ENCODE measurements around the gene RNASE12.

DNA sequence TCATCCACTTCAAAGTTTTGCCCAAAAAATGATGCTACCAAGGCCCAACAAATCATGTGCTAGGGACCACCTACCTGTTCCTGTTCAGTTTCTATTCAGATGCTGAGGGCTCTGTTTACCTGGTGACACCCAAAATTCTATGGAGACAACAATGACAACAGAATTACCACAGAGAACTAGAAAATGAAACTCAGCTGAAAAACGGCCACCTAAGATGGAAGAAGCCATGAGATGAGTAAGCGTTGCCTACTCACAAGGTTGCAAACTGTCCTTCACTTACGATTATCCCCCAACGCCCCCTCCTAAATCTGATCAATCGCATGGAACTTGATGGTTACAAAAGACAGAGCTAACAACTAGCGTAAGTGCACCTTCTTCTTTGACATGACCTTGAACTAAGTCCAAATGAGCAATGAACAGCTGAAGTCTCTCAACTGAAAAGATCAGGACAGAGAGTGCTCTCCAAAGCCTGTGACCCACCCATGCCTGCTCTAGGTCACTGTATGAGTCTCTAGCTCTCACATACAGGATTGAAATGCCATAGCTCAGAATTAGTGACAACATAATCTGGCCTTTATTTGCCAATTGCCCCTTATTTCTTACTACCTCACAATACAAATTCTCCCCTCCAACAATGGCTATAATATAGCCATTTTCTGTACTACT lies 3.6 kb downstream of the RNASE12 start, which contains the start of gene RNASE11:
- TF ChIP-seq EZH2 (optimal IDR thresholded peaks at IDR 0.05; ENCODE audit: low read depth, low read length) (no peak), EZH2phosphoT487 (IDR thresholded peaks at IDR 0.05; ENCODE audit: low read length) (no peak)
- TF ChIP-seq, protein P1, sequence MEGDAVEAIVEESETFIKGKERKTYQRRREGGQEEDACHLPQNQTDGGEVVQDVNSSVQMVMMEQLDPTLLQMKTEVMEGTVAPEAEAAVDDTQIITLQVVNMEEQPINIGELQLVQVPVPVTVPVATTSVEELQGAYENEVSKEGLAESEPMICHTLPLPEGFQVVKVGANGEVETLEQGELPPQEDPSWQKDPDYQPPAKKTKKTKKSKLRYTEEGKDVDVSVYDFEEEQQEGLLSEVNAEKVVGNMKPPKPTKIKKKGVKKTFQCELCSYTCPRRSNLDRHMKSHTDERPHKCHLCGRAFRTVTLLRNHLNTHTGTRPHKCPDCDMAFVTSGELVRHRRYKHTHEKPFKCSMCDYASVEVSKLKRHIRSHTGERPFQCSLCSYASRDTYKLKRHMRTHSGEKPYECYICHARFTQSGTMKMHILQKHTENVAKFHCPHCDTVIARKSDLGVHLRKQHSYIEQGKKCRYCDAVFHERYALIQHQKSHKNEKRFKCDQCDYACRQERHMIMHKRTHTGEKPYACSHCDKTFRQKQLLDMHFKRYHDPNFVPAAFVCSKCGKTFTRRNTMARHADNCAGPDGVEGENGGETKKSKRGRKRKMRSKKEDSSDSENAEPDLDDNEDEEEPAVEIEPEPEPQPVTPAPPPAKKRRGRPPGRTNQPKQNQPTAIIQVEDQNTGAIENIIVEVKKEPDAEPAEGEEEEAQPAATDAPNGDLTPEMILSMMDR (IDR thresholded peaks at IDR 0.05; ENCODE audit: low read length) = no peak
